ENCODE results near the gene FGGY.

The FGGY gene

DNA sequence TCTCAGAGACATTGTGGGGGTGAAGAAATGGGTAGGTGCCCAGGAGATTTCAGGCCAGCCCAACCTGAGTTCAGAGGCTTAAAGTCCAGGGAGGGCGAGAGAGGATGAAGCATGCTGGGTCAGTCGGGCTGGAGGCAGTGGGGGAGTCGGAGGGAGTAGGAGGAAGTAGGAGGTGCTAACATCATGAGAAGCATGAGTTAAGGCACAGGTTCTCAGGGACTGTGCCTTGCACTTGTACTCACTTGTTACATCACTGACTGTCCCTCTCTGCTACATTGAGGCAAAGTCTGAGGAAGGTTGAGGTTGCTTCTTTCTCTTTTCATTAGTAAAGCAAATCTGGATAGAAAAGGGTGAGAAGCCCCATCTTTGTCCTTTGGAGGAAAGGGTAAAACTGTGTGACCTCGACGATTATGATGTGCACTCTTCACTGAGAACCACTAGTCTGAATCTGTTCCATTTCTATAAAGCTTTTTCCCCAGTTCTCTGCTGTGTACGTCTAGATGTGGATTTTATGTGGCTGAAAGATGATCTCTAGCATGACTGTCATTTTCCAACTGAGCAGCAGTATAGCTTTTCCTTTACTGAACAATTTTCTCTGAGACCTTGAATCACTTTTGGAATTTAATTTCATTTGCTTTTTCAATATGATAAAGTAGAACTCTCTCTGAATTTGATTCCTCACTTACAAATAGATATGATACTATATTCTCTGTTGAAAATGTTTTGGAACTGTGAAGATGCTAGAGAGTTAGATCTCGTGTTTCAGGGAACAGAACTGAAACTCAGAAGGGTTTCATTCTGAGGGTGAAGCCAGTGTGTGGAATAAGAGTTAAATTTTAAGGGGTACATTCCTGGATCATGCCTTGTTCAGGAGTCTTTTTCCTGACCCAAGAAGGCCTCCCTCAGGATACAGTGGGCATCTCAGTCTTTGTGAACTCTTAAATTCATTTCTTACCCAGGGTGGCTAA, 94.6 kb downstream of the FGGY start:
- no peak for DNase-seq

DNA sequence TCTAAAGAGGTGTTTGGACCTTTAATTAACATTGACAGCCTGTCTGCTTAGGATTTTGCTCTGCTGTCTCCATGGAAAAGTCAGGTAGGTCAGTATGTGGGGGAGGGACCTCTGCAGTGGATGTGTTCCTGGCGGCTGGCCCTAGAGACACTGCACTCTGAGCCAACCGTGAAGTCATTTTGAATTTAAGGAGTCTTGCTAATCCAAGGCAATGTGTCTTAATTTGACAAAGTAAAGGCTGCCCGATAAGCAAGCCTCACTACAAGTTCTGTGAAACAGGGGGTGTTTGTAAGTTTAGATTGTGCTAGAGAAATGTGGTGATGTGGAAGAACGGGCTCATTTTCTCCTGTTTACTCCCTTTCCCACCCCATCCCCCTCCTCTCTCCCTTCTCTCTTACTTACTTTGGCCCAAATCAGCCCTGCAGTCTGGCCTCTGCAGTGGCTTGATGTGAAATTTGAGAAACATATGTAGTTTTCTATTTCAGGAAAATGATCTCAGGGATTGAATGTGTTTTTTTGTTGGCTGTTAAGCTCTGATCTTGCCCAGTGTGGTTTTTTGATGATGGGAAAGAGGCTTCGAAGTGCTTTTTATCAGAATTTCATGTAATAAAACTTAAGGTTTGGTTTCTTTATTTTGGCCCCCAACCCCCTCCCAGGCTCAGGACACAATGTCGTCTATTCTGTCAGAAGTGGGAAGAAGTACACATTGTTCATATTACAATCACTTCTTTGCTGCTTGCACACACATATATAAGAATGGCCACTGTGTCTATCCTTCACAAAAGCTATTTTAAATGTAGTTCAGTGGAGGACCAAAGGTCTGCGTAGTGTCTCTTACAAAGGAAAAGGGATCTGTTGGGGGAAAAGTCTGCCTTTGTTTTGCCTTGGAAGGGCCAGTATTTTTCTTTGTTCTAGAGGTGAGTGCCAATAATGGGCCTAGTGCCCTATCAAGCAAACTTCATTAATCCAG, 96.6 kb downstream of the FGGY start:
- DNase-seq: no peak

DNA sequence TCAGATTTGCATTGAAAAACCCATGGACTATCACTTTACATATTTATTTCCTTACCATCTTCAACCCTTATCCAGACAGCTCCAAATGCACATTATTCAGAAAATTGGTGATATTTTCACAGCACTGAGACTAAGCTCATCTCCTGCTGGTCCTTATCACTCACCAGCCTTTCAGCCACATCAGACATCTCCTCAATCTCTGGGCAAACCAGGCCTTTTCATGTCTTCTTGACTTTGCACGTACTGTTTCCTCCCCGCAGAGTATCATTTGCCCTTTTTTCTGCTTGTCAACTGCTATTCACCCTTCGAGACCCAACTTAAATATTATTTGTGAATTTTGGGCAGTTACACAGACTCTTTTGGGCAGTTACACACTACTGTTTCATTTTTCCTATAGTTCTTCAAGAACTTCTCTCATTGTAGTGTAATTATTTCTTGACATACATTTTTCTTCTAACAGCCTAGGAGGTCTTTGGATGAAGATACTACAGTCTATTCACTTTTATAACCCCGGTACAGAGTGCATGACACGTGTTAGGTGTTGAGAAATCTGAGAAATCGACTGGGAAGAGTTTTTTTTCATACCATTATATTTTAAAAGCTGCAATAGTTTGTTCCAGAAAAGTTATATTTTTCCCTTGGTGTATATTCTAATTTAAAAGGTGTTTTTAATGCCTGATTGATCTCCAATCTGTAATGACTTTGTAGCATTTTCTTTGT, 98.0 kb downstream of the FGGY start:
- DNase-seq: no peak

GRCh38 chr1:59396387-59396786, 99.5 kb downstream of the FGGY start:
- DNase-seq: no peak

GRCh38 chr1:59397139-59397858, 100.4 kb downstream of the FGGY start:
- no peak for DNase-seq

DNA sequence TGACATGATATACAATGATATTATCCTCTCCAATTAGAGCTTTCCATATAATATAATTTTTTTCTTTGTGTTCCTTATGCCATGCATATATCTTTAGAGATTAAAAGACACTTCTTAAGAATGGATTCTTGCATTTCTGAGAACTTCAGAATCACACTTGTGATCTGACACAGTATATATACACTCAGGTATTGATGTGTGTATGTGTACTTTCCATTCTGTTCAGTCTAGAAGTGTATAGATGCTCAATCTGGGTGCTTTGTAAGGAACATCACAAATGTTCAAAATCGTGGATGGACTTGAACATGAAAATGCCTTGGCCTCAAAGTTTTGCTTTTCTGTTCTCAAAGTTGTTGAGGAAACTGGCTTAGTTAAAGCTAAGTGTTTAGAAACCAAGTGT, 102.7 kb downstream of the FGGY start:
- DNase-seq: no peak

DNA sequence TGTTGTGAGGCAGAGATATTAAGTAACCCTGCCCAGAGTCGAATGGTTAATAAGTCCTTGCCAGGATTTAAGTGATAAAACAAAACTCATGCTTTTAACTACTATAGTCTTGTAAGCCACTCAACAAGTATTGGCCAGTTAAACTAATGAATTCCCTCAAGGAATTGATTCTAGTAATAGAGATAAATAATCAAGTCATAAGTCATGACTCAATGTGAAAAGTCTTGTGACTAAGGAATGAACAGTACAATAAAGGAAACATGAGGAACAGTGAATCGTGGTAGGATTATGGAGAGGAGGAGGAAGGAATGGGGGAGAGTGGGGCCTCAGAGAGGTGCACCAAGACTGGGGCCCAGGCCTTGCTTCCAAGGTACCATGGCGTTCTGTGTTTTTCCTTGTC, 104.7 kb downstream of the FGGY start:
- no peak for DNase-seq

DNA sequence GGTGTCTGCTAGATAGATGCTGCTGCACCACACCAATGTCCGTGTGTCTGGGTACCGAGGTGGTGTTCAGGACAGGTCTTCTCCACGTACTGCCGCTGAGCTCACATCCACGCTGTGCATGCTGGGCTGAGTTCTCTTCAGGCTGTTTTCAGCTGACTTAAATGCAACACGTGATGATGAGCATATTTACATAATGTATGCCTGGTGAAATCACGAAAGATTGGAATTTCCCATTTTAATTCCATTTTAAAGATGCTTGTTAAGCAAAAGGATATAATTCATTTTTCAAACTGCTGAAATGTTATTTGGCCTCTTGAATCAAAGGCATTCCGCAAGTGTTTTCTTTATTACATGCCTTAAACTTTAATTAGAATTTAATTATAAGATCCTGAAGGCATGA, 107.9 kb downstream of the FGGY start:
- no peak for DNase-seq

GRCh38 chr1:59406437-59407164, 109.7 kb downstream of the FGGY start:
- no peak for DNase-seq

DNA sequence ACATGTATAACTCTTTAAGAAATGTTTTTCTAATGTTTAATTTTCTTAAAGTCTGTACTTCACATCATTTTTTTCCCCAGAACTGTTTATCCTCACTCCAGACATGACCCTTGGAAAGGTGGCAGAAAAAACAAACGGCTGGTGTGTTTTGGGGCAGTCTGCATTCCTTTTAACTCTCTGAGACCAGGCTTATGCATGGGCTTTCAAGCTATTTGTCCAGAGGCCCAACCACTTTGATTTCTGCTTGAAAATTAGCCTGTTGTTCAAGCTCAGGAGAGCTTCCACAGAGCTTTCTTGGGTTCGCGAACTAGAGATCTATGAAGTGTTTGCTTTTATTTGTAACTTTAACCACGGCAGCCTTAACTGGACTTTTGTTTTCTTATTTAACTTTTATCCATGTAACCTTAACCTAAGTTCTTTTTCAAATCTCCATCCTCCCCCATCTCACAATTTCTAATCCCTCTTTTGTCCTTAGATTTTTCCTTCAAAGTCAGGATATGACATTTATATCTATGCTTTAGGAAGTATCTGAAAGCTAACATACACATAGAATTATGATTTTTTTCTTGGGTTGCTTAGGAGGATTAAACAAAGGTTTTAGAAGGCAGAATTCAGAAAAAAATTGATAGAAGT, 111.8 kb downstream of the FGGY start:
- no peak for DNase-seq

DNA sequence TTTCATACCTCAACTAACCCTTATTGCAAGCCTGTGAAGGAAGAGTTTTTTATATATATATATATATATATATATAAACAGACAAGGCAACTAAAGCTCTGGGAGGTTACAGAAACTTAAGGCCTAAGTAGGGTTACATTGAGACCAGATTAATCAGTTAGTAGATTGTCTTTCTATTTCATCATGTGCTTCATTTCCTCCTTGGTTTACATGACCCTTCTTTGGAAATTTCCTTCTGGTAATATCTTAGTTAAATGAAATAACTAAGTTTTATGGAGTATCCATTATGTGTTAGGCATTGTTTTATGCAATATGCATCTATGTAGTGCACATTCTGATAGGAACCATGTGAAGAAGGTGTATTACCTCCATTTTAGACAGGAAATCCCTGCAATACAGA, 112.7 kb downstream of the FGGY start:
- DNase-seq: no peak

GRCh38 chr1:59409986-59410385, 113.1 kb downstream of the FGGY start:
- DNase-seq: no peak

- DNase-seq: no peak
Observed at GRCh38 chr1:59410457-59410856, 113.6 kb downstream of the FGGY start.

- DNase-seq: no peak
Observed at GRCh38 chr1:59411147-59411546, 114.3 kb downstream of the FGGY start.

- no peak for DNase-seq
Observed at GRCh38 chr1:59412718-59413326, 115.9 kb downstream of the FGGY start.

DNA sequence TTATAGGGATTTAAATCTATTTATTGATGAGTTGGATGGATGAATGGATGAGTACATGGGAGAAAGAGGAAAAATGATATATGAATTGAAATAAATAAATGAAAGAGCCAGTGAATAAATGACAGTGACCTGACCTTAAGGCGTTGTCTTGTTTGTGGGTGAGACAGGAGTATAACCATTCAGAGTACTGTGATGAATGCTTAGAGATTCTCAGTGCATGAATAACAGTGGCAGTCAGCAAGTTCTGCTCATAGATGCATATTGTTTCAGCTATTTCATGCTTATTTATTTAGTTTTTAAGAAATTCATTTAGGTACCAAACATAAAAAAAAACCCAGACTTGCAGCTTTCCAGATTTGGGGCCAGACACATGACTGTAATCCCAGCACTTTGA, 116.4 kb downstream of the FGGY start:
- DNase-seq: no peak

DNA sequence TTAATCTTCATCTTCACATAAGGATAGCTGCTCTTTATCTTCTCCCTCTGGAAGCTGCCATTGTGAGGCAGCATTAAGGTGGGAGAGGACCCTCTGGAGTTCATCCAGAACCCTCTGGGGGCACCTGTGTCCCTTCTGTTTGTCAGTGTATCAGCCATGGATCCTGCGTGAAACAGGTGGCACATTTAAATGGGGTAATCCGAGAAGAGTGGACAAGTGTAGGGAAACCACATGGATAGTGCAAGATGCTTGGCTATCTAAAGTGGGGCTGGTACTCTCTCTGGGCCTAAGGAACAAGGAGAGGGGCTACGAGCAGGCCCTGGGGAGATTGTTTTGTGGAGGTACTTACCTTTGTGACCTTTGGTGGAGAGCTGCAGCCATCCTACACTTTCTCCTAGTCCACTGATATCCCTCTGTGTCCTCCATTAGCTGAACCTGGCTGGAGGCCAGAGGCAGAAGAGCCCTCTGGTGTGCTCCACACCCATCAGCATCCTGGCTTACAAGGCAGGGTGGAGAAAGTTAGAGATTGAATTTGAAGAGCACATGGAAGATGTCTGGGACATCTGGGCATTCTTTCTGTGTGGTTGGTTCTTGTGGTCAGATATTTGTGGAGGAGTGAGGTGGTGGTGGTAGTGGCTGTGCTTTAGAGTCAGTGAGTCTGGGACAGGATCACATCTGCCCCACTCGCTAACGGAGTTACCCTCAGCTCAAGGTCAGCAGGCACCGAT, 117.7 kb downstream of the FGGY start:
- DNase-seq: no peak

DNA sequence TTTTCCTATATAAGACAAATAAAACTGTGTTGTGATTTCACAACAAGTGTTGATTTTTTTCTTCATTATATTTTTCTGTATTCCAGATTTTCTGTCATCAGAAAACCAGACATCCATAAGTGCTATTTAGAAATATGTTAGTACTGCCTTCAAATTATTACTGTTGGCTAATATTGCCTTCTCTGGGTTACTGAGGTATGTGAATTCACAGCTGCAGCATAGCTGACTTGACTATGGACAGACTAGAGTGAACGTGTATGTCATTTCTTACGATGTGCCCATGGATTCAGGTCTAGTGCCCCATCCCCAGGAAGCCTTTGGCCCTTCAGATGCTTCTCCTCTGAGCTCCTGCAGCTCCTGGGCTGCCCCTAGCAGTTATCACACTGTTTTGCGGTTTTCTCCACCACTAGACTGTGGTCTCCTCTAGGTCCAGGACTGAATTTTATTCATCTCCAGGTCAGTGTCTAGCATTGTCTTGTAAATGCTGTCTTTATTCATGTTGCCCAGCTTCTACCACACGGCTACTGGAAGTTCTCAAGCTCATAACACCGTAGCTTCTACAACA, 118.5 kb downstream of the FGGY start:
- no peak for DNase-seq

- no peak for DNase-seq
Observed at GRCh38 chr1:59415881-59416280, 119.0 kb downstream of the FGGY start.

DNA sequence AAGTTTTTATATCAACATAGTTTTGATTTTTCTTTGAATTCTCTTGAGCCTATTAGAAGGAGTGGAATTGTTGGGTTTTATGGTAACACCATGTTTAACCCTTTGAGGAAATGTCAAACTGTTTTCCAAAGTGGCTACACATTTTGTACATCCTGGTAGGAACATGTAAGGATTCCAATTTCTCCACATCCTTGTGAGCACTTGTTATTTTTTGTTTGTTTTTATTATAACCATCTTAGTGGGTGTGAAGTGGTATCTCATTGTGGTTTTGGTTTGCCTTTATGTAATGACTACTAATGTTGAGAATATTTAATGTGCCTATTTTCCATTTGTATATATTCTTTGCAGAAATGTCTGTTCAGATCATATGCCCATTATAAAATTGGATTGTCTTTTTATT, 120.5 kb downstream of the FGGY start:
- no peak for DNase-seq

All from stimulated activated CD4-positive, alpha-beta T cell treated with anti-CD3 and anti-CD28 coated beads, Interleukin-4, amount 100 ng/mL, for 24 hours (primary cell).